ENCODE results near the gene INHA.

INHA gene

GRCh38 chr2:219574484-219575311 lies 2.6 kb downstream of the INHA start:
- DNase-seq (ENCODE audit: low spot score): no peak

- DNase-seq (ENCODE audit: low spot score): no peak
Measured at GRCh38 chr2:219575566-219576504, 3.7 kb downstream of the INHA start.

- DNase-seq (ENCODE audit: low spot score): no peak
Measured at GRCh38 chr2:219576505-219577388, 4.6 kb downstream of the INHA start.

GRCh38 chr2:219578811-219579613 lies 6.9 kb downstream of the INHA start:
- no peak for DNase-seq (ENCODE audit: low spot score)

DNA sequence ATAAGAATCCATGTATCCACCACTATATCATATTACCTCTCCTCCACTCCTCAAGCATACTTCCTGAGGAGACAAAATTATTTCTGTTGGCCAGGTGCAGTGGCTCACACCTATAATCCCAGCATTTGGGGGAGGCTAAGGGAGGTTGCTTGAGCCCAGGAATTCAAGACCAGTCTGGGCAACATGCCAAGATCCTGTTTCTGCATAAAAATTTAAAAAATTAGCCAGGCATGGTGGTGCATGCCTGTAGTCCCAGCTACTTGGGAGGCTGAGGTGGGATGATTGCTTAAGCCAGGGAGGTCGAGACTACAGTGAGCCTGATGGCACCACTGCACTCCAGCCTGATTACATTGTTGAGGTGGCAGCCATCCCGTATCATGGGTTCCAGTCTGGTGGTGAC lies 9.2 kb downstream of the INHA start:
- no peak for DNase-seq (ENCODE audit: low spot score)

DNA sequence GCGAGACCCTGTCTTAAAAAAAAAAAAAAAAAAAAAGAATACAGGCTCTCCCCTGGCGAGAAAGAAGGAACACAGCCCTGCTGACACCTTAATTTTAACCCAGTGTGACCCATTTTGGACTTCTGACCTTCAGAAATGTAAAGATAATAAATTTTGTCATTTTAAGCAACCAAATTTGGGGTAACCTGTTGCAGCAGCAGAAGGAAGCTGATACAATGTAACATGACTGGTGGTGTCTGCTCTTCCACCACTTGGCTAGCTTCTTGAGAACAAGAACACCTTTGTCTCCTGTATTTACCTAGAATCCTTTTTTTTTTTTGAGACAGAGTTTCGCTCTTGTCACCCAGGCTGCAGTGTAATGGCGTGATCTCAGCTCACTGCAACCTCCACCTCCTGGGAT lies 19.0 kb downstream of the INHA start:
- no peak for DNase-seq (ENCODE audit: low spot score)

DNA sequence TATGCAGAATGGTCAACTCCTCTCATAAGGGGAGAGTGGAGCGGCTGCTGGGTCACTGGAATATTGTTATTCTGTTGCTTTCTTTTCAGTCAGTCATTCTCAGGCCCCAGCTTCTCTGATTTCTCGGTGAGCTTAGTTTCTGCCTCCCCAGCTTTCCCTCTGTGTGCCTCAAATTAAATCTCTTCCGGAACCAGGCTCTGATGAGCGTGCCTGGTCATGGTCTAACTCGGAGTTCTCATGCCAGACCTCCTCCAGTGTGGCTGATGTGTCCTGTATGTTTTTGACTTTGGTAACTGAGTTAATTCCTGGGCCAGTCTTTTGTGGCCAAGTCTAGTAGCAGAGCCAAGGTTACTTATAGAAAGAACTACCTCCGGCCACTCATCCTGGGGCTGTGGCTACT lies 20.6 kb downstream of the INHA start:
- no peak for DNase-seq (ENCODE audit: low spot score)

- DNase-seq (ENCODE audit: low spot score): no peak
Measured at GRCh38 chr2:219593154-219593553, 21.0 kb downstream of the INHA start.

DNA sequence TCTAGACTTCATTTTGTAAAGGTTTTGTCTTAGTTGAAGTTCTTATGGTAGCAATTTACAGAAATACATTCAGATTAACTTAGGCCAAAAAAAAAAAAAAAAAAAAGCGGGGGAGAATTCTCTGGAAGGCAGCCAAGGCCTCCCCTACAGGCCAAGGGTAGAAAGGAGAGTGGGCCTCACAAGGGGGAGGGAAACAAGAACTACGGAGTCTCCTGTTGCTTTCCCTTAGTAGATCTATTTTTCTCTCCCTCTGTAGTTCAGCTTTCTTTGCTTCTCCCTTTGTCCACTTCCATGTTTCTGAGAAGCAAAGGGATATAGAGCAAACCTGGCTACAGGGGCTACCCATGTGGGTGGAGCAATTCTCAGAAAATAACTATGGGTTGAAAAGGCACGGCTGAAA lies 23.1 kb downstream of the INHA start:
- DNase-seq (ENCODE audit: low spot score): no peak

- peak; percentile 29 for DNase-seq (ENCODE audit: low spot score)
Measured at GRCh38 chr2:219596954-219597551, 24.9 kb downstream of the INHA start.

DNA sequence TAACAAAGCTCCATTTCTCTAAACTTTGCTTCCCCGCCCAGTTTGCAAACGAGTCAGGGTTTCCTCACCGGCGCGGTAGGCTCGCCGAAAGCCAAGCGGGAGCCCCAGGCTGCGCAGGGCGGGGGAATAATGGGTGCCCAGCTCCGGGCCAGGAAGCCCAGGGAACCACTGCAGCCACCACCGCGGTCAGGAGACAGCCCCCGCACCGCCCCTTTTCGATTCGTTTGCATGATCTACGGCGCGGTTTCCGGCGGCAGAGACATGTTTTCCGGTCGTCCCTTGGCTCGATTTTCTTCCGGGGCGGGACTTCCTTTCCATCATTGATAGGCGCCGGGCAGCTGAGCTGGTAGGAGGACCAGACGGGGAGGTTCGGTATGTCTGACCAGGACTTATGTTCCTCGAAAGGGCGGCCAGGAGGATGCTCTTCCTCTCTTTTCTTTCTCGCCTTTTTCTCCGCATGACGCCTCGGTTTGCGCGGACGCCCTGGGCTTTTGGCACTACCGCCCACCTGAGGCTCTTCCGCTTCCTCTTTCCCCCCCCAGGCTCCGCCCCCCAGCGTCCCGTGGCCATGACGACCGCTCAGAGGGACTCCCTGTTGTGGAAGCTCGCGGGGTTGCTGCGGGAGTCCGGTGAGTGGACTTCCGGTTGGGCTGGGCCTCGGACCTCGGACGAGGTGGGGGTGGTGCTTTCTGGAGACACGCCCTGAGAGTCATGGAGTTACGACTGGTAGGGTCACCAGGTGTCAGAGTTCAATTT lies 25.6 kb downstream of the INHA start, which contains the start of gene STK11IP:
Gene STK11IP (plus strand): TSS at position 306 of the 756 bp plus-strand sequence. CDS start 263 bp downstream, at position 569.
- DNase-seq (ENCODE audit: low spot score): peak; percentile 99

- no peak for DNase-seq (ENCODE audit: low spot score)
Measured at GRCh38 chr2:219598308-219599078, 26.4 kb downstream of the INHA start.

GRCh38 chr2:219603771-219604170 lies 31.7 kb downstream of the INHA start:
- DNase-seq (ENCODE audit: low spot score): no peak

DNA sequence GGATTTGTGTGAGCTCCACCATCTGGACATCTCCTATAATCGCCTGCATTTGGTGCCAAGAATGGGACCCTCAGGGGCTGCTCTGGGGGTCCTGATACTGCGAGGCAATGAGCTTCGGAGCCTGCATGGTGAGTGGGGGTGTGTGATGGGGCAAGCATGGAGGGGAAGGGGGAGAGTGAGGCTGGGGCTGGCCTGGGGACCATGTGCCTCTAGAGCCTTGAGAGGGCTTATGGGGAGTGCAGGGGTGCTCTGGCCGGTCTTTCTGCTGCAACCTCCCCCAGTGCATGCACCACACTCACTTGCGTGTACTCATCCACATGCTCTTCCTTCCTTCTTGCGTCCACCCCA lies 33.5 kb downstream of the INHA start:
- no peak for DNase-seq (ENCODE audit: low spot score)

GRCh38 chr2:219607931-219608330 lies 35.8 kb downstream of the INHA start:
- DNase-seq (ENCODE audit: low spot score): no peak

- no peak for DNase-seq (ENCODE audit: low spot score)
Measured at GRCh38 chr2:219608399-219608964, 36.4 kb downstream of the INHA start.

- DNase-seq (ENCODE audit: low spot score): no peak
Measured at GRCh38 chr2:219609149-219609750, 37.1 kb downstream of the INHA start.

DNA sequence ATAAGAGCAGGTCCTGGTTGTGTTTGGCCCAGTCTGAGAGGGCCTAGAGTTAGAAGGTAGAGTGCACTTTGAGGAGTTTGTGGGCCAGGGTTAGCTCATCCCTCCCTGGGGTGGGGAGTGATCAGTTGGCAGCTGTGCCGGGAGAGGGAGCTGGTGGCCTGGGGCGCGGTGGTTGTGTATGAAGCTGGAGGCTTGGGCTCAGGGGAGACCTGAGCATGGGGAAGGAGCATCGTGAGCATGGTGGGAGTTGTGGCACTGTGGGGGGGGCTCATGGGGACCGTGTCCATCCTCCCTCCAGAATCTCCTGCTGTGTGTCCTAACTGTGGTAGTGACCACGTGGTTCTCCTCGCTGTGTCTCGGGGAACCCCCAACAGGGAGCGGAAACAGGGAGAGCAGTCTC lies 39.2 kb downstream of the INHA start:
- DNase-seq (ENCODE audit: low spot score): no peak
